NCI-H2081 (cell line): ENCODE results near the gene CYP26B1.

ENCODE experiments used
- DNase-seq, 2 experiments: peaks; one replicate each; lab custom pipeline; 2025; lab: John Stamatoyannopoulos, UW

The CYP26B1 gene

DNA sequence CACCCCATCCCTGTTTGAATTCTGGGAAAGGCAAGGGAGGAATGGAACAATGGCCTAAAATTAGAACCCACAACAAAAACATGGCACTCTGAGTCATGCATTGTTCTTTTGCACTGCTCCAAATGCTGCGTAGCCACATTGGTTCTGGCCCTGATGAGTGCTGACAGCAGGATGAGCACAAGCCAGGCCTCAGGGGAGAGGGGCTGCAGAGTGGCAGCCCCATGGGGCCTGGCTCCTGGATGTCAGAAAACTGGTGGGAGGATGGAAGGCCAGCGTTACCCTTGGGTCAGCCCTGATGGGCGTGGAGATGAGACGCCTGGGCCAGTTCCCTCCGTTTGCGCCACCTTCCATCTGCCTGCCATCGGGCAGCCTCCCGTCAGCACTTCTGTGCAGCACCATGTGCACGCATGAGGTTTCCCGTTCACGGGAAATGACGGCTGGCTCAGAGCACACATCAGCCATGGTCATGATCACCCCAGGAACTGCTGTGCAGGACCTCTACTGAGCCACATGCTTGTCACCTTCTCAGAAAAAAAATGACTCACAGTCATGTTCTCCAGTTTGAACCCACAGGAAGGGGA, 65.6 kb downstream of the CYP26B1 start:
- DNase-seq, result no peak

DNA sequence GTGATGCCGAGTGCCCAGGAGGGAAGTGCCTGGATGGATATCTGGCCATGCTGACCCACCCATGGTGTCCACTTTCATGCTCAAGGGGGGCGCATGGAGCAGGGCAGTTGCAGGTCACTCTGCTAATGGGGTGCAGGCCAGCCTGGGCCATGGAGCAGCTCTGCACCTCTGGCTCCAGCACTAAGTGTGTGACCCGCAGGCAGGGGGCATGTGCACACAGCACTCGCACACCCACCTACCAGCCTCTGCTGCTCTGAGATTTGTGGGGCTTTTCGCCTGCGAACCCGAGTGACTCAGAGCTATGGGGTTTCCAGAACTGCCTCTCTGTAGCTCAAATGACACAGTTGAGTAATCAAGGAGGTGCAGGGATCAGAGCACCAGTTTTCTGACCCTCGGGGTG, 66.2 kb downstream of the CYP26B1 start:
- no peak for DNase-seq

DNA sequence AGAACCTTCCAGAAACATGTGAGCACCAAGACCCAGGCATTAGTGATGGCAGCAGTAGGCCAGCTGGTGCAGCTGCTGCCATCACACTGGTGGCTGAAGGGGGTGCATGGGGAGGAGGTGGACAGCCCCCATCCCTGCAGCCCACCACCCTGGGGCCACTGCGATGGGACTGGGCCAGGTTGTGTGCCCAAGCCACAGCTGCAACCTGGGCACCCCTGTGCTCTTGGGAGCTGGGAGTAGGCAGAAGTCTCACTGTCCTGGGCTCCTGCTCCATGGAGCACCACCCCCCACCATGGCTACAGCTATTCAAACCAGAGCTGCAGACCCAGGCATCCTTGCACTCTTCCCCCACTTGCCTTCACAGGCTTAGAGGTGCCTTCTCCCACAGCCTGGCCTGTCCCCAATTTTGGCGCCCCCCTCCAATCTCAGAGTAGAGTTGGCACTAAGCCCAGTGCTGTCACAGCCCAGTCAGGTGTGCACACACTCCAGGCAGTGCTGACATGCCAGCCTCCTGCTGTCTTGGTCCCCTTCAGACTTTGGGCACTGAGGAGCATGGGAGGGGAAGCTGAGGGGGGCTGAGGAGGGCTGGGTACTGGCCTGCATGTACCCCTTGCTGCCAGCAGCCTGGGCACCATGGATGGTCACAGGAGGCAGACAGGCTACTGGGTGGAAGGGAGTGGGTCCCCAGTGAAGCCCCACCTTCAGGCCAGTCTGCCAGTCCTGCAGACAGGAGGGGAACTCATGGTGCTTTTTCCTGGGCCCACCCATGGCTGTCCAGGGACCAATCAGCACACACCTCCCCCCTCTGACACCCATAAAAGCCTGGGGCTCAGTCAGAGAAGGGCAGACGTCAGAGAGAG, 67.1 kb downstream of the CYP26B1 start:
- no peak for DNase-seq
